GM19372 (cell line): ENCODE measurements around the gene ZNF775.

Experiments used
- ATAC-seq: cut with Tn5 transposase; IDR thresholded peaks from one replicate; pipeline ENCODE4 v1.9.1; 2021; ENCODE audit warnings: mild to moderate bottlenecking, low read depth, moderate library complexity; ENCODE audit not compliant: unreplicated experiment

ZNF775 gene

GRCh38 chr7:150345012-150345411 lies 34.1 kb upstream of the ZNF775 start:
- no peak for ATAC-seq

- no peak for ATAC-seq
Measured at GRCh38 chr7:150346922-150347321, 32.2 kb upstream of the ZNF775 start.

- ATAC-seq: no peak
Measured at GRCh38 chr7:150351587-150352194, 27.4 kb upstream of the ZNF775 start.

- ATAC-seq: no peak
Measured at GRCh38 chr7:150355666-150356059, 23.5 kb upstream of the ZNF775 start.

GRCh38 chr7:150356265-150356897 lies 22.7 kb upstream of the ZNF775 start:
- ATAC-seq: no peak

- ATAC-seq: no peak
Measured at GRCh38 chr7:150357270-150357669, 21.9 kb upstream of the ZNF775 start.

GRCh38 chr7:150357771-150358427 lies 21.2 kb upstream of the ZNF775 start:
- no peak for ATAC-seq

- ATAC-seq: no peak
Measured at GRCh38 chr7:150358433-150358832, 20.7 kb upstream of the ZNF775 start.

GRCh38 chr7:150358988-150359621 lies 20.0 kb upstream of the ZNF775 start:
- no peak for ATAC-seq

GRCh38 chr7:150359622-150360362 lies 19.3 kb upstream of the ZNF775 start:
- no peak for ATAC-seq

GRCh38 chr7:150360363-150361058 lies 18.6 kb upstream of the ZNF775 start:
- ATAC-seq: no peak

- no peak for ATAC-seq
Measured at GRCh38 chr7:150361402-150361801, 17.7 kb upstream of the ZNF775 start.

- no peak for ATAC-seq
Measured at GRCh38 chr7:150361807-150362621, 17.1 kb upstream of the ZNF775 start.

- no peak for ATAC-seq
Measured at GRCh38 chr7:150363370-150363769, 15.8 kb upstream of the ZNF775 start.

GRCh38 chr7:150363872-150364271 lies 15.3 kb upstream of the ZNF775 start:
- ATAC-seq: no peak

- ATAC-seq: no peak
Measured at GRCh38 chr7:150365194-150365593, 13.9 kb upstream of the ZNF775 start.

GRCh38 chr7:150365673-150366398 lies 13.3 kb upstream of the ZNF775 start:
- no peak for ATAC-seq

GRCh38 chr7:150367677-150368095 lies 11.4 kb upstream of the ZNF775 start:
- ATAC-seq: no peak
